Measurements from ENCODE around the gene ABO. TPM values are rescaled to one million over a fixed set of nuclear protein-coding genes. Genes with fewer than 3 reads are reported as not detected.
"Not testable (repeated sequence)": the region's sequence is repeated elsewhere in the genome, so short reads cannot be mapped to it uniquely, and the experiment has no call there.

ABO gene
- total and polyA plus RNA-seq, 9 of the 15 experiments (the other 6 are each of a cell fraction or from before 2014, with no cell fraction given), result 5.0 to 21.9 (median 11.9) TPM

DNA sequence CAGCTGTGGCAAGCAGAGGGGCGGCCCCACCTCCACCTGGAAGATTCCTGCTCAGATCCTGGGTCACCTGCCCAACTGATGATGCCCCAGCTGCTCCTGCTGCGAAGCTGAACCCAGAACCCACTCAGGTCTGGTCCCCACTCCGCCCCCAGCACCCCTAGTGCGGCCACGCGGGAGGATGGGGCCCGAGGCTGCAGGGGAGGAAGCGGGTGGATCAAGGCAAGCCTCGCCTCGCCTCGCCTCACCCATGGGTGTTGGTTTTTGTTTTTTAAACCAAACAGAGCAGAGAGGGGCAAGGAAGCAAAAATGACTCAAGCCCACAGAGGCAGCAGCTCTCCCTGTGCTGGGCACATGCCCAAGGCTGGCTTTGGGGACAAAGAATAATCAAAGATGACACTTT, 23.2 kb downstream of the ABO start:
- TF ChIP-seq ILF3 (IDR thresholded peaks at IDR 0.05; ENCODE audit: borderline replicate concordance) (no peak), TEAD1 (CRISPR knock-in tag; IDR thresholded peaks at IDR 0.05) (no peak), POLR2G (IDR thresholded peaks at IDR 0.05; ENCODE audit: low read depth, low read length) (peak; percentile 54), ZNF445 (CRISPR knock-in tag; IDR thresholded peaks at IDR 0.05; ENCODE audit: low read depth) (no peak), GTF2E2 (tag; IDR thresholded peaks at IDR 0.05) (no peak), U2AF1 (optimal IDR thresholded peaks at IDR 0.05; ENCODE audit: low read depth, low read length) (no peak)

DNA sequence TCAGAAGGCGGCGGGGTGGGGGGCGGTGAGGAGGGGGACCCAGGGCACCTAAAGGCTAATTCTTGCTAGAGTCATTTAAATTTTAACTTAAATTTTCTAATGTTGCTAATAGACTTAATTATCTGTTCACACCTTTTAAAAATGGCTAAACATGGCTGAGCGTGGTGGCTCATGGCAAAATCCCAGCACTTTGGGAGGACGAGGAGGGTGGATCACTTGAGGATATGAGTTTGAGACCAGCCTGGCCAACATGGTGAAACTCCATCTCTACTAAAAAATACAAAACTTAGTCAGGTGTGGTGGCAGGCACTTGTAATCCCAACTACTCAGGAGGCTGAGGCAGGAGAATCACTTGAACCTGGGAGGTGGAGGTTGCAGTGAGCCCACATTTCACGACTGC, 23.8 kb downstream of the ABO start:
- in situ Hi-C loops (cut with MboI); H3K9me3 ChIP-seq (replicated peaks; ENCODE audit: control insufficient read depth, insufficient read depth, low read depth, low read length); BruUV-seq (replicated peaks); DNase-seq (ENCODE audit: extremely low read depth in 1 of 4, low spot score in 3 of 4); H3K4me3 ChIP-seq; CTCF ChIA-PET (ENCODE audit: low intra/inter-chr PET ratio); H4K20me1 ChIP-seq (replicated peaks; ENCODE audit: control insufficient read depth, insufficient read depth, low read length); H3K27ac ChIP-seq (ENCODE audit: extremely low read depth, low read depth, low read length); ATAC-seq; intact Hi-C loops (cut with micrococcal nuclease); H3K9me1 ChIP-seq (ENCODE audit: control insufficient read depth, insufficient read depth, low read length); H3K79me2 ChIP-seq (ENCODE audit: control insufficient read depth, insufficient read depth, low read length); H3K27me3 ChIP-seq (ENCODE audit: control insufficient read depth in 2 of 2, insufficient read depth in 2 of 2, low read length in 2 of 2); H3K4me2 ChIP-seq (ENCODE audit: insufficient read depth, low read length); H2AFZ ChIP-seq (ENCODE audit: low read depth, low read length): not testable (repeated sequence)
- POLR2A ChIA-PET, result interaction anchor here (0.7 to 2.9 kb wide), 2 partner anchors 13 to 405 kb away, joined by 3 to 11 read pairs; no protein-coding TSS in a partner anchor
- H3K4me1 ChIP-seq (replicated peaks in 1 of 2; ENCODE audit: control insufficient read depth in 2 of 2, insufficient read depth in 2 of 2, low read length in 2 of 2), result peaks cover 0 to 36% of the 10 kb centered on the region in 2 experiments; a peak in 2 of 5 replicates
- H3K36me3 ChIP-seq (ENCODE audit: control insufficient read depth, insufficient read depth, low read length), result peaks cover 16% of the 10 kb centered on the region; the same call in 2 of the 3 replicates
- 88% methylated on average over 6 of the region's 6 CpGs for WGBS (ENCODE audit: insufficient coverage, low coverage, missing lambda C conversion rate)
- peak overlapping the region in 1 of 2 experiments; percentile 46; a peak in 1 of 4 replicates for H3K9ac ChIP-seq (ENCODE audit: insufficient read depth in 1 of 2, low read depth in 2 of 2, low read length in 2 of 2)
- FAIRE-seq, result peak; percentile 48

More for the DNA sequence above, 23.2 kb downstream of the ABO start:
- Histone ChIP-seq H3K9me1 (ENCODE audit: control insufficient read depth, insufficient read depth, low read length) (no peaks in the 10 kb centered on the region), H3K4me1 (replicated peaks in 1 of 2; ENCODE audit: control insufficient read depth in 2 of 2, insufficient read depth in 2 of 2, low read length in 2 of 2) (peaks cover 0 to 37% of the 10 kb centered on the region in 2 experiments; a peak in 2 of 5 replicates), H3K79me2 (ENCODE audit: control insufficient read depth, insufficient read depth, low read length) (no peaks in the 10 kb centered on the region), H3K27me3 (ENCODE audit: control insufficient read depth in 2 of 2, insufficient read depth in 2 of 2, low read length in 2 of 2) (no peaks in the 10 kb centered on the region; a peak in 1 of 5 replicates), H4K20me1 (replicated peaks; ENCODE audit: control insufficient read depth, insufficient read depth, low read length) (no peaks in the 10 kb centered on the region; the same call in 1 of the 2 replicates), H3K36me3 (ENCODE audit: control insufficient read depth, insufficient read depth, low read length) (peaks cover 16% of the 10 kb centered on the region; the same call in 2 of the 3 replicates), H3K9ac (ENCODE audit: insufficient read depth in 1 of 2, low read depth in 2 of 2, low read length in 2 of 2) (peak overlapping the region in 1 of 2 experiments; percentile 78; a peak in 2 of 4 replicates), H2AFZ (ENCODE audit: low read depth, low read length) (no peak overlapping the region), H3K9me3 (replicated peaks; ENCODE audit: control insufficient read depth, insufficient read depth, low read depth, low read length) (no peaks in the 10 kb centered on the region), H3K4me3 (no peak overlapping the region), H3K4me2 (ENCODE audit: insufficient read depth, low read length) (no peak overlapping the region), H3K27ac (ENCODE audit: extremely low read depth, low read depth, low read length) (no peak overlapping the region)
- intact Hi-C loops (cut with micrococcal nuclease) (no loop called here), in situ Hi-C loops (cut with MboI) (no loop called here)
- 80% methylated on average over 6 of the region's 11 CpGs for WGBS (ENCODE audit: insufficient coverage, low coverage, missing lambda C conversion rate)
- CTCF ChIA-PET (ENCODE audit: low intra/inter-chr PET ratio), result no interaction called here
- ATAC-seq, result no peak
- POLR2A ChIA-PET, result interaction anchor here (0.7 to 2.9 kb wide), 3 partner anchors 13 to 404 kb away, joined by 3 to 11 read pairs (median 4); no protein-coding TSS in a partner anchor
- no peak for DNase-seq (ENCODE audit: extremely low read depth in 1 of 4, low spot score in 3 of 4)
- no TSS peak for BruUV-seq (replicated peaks)
- no peak for FAIRE-seq

Data from K562 (cell line).